Measurements from ENCODE around the gene DUOX2.
"Not testable (repeated sequence)": the region's sequence is repeated elsewhere in the genome, so short reads cannot be mapped to it uniquely, and the experiment has no call there.

DUOX2 gene

GRCh38 chr15:45089712-45090373 lies 24.1 kb downstream of the DUOX2 start:
- CTCF ChIA-PET, result interaction anchor here (0.8 to 1.7 kb wide), 3 partner anchors 8 to 55 kb away, joined by 3 to 5 read pairs (median 5); no protein-coding TSS in a partner anchor

GRCh38 chr15:45088801-45089711 lies 24.9 kb downstream of the DUOX2 start:
- no peak for DNase-seq (ENCODE audit: extremely low spot score)
- ChIA-PET CTCF (interaction anchor here (1.7 kb wide), 1 partner anchor 9 kb away, joined by 5 read pairs; no protein-coding TSS in a partner anchor), POLR2A (interaction anchor here (0.5 kb wide), 1 partner anchor 40 kb away, joined by 3 read pairs; no protein-coding TSS in a partner anchor)
- no peak for TF ChIP-seq CTCF (IDR thresholded peaks at IDR 0.05; ENCODE audit: control extremely low read depth, extremely low read depth, low read depth, missing control alignments)

More at GRCh38 chr15:45089712-45090373, 24.1 kb downstream of the DUOX2 start:
- POLR2A ChIA-PET, result no interaction called here
- DNase-seq (ENCODE audit: extremely low spot score), result no peak
- no peak for TF ChIP-seq CTCF (IDR thresholded peaks at IDR 0.05; ENCODE audit: control extremely low read depth, extremely low read depth, low read depth, missing control alignments)

- DNase-seq (ENCODE audit: extremely low spot score), result no peak
- TF ChIP-seq CTCF (IDR thresholded peaks at IDR 0.05; ENCODE audit: control extremely low read depth, extremely low read depth, low read depth, missing control alignments), result no peak
- ChIA-PET CTCF (interaction anchor here (1.1 to 1.5 kb wide), 2 partner anchors 10 to 31 kb away, joined by 3 read pairs; no protein-coding TSS in a partner anchor), POLR2A (no interaction called here)
These were observed 26.5 kb downstream of the DUOX2 start for GRCh38 chr15:45087513-45087912.

- TF ChIP-seq CTCF (IDR thresholded peaks at IDR 0.05; ENCODE audit: control extremely low read depth, extremely low read depth, low read depth, missing control alignments), result no peak
- POLR2A ChIA-PET, result no interaction called here
- no peak for DNase-seq (ENCODE audit: extremely low spot score)
- CTCF ChIA-PET, result interaction anchor here (1.2 kb wide), 1 partner anchor 34 kb away, joined by 3 read pairs; no protein-coding TSS in a partner anchor
These were observed 29.8 kb downstream of the DUOX2 start for GRCh38 chr15:45084163-45084562.

- ChIA-PET POLR2A (no interaction called here), CTCF (interaction anchor here (0.9 kb wide), 1 partner anchor 10 kb away, joined by 3 read pairs; no protein-coding TSS in a partner anchor)
- no peak for DNase-seq (ENCODE audit: extremely low spot score)
- TF ChIP-seq CTCF (IDR thresholded peaks at IDR 0.05; ENCODE audit: control extremely low read depth, extremely low read depth, low read depth, missing control alignments), result no peak
These were observed 30.7 kb downstream of the DUOX2 start for GRCh38 chr15:45083223-45083622.

- DNase-seq (ENCODE audit: extremely low spot score); POLR2A ChIA-PET; CTCF ChIA-PET: not testable (repeated sequence)
These were observed 31.6 kb downstream of the DUOX2 start for GRCh38 chr15:45082412-45082811.

GRCh38 chr15:45080593-45080992 lies 33.4 kb downstream of the DUOX2 start:
- POLR2A ChIA-PET, result interaction anchor here (0.6 kb wide), 1 partner anchor 41 kb away, joined by 3 read pairs; no protein-coding TSS in a partner anchor
- CTCF ChIA-PET, result interaction anchor here (2.5 kb wide), 1 partner anchor 37 kb away, joined by 12 read pairs; no protein-coding TSS in a partner anchor
- not testable (repeated sequence) for DNase-seq (ENCODE audit: extremely low spot score)

GRCh38 chr15:45079628-45080246 lies 34.2 kb downstream of the DUOX2 start:
- DNase-seq (ENCODE audit: extremely low spot score); POLR2A ChIA-PET: not testable (repeated sequence)
- CTCF ChIA-PET, result interaction anchor here (2.5 kb wide), 1 partner anchor 38 kb away, joined by 12 read pairs; no protein-coding TSS in a partner anchor

GRCh38 chr15:45079201-45079600 lies 34.8 kb downstream of the DUOX2 start:
- CTCF ChIA-PET; DNase-seq (ENCODE audit: extremely low spot score); POLR2A ChIA-PET: not testable (repeated sequence)

GRCh38 chr15:45077391-45077790 lies 36.6 kb downstream of the DUOX2 start:
- CTCF ChIA-PET; DNase-seq (ENCODE audit: extremely low spot score); POLR2A ChIA-PET: not testable (repeated sequence)

All from GM10248 (cell line).